Smooth muscle cell (in vitro differentiated cells): ENCODE results near the gene TRAPPC14. TPM values are rescaled to one million over a fixed set of nuclear protein-coding genes. Genes with fewer than 3 reads are reported as not detected.

Experiments used
- DNase-seq: peaks from one replicate; lab custom pipeline; 2025; ENCODE audit not compliant: unreplicated experiment; lab: John Stamatoyannopoulos, UW
- H2AFZ ChIP-seq: fragments of 200-600 bp; sonication (generic); 2 replicates; pipeline ENCODE4 v1.6.0; 2016; ENCODE audit warnings: antibody characterized with exemption, low read depth, mild to moderate bottlenecking
- H3F3A ChIP-seq: fragments of 200-600 bp; sonication (generic); 2 replicates; pipeline ENCODE4 v1.6.0; 2017; ENCODE audit warnings: antibody characterized with exemption, low read depth
- H3K27ac ChIP-seq: fragments of 200-600 bp; sonication (generic); 2 replicates; pipeline ENCODE4 v1.5.1; 2016; ENCODE audit warnings: low read depth, mild to moderate bottlenecking
- H3K27me3 ChIP-seq: fragments of 200-600 bp; sonication (generic); 2 replicates; pipeline ENCODE4 v1.6.1; 2016; ENCODE audit warnings: low read depth, mild to moderate bottlenecking
- H3K36me3 ChIP-seq: fragments of 200-600 bp; sonication (generic); 2 replicates; pipeline ENCODE4 v1.5.1; 2016; ENCODE audit warnings: low read depth
- H3K4me1 ChIP-seq: fragments of 200-600 bp; sonication (generic); 2 replicates; pipeline ENCODE4 v1.5.1; 2016; ENCODE audit warnings: low read depth
- H3K4me2 ChIP-seq: fragments of 200-600 bp; sonication (generic); 2 replicates; pipeline ENCODE4 v1.6.0; 2016; ENCODE audit warnings: mild to moderate bottlenecking
- H3K4me3 ChIP-seq: fragments of 200-600 bp; sonication (generic); 2 replicates; pipeline ENCODE4 v1.5.1; 2016; ENCODE audit warnings: mild to moderate bottlenecking
- H3K79me2 ChIP-seq: fragments of 200-600 bp; sonication (generic); 2 replicates; pipeline ENCODE4 v1.6.0; 2016; ENCODE audit warnings: low read depth, mild to moderate bottlenecking
- H3K9ac ChIP-seq: fragments of 200-600 bp; sonication (generic); 2 replicates; pipeline ENCODE4 v1.6.0; 2016; ENCODE audit warnings: low read depth
- H3K9me3 ChIP-seq: fragments of 200-600 bp; sonication (generic); replicated peaks from 2 replicates; pipeline ENCODE4 v1.5.1; 2016; ENCODE audit warnings: low read depth
- H4K20me1 ChIP-seq: fragments of 200-600 bp; sonication (generic); 2 replicates; pipeline ENCODE4 v1.6.0; 2016; ENCODE audit warnings: low read depth
- WGBS: methylation state at CpG from one replicate; pipeline ENCODE4 v1.1.7; 2016; ENCODE audit warnings: low lambda C conversion rate; 5-methylcytosine and 5-hydroxymethylcytosine counted together
- polyA plus RNA-seq: library from polyadenylated mRNA; unstranded; fragments of >200 nt; fragmentation: Nextera tagmentation; extraction: Ambion mirVana; gene quantifications from 2 replicates; pipeline ENCODE4 v1.2.1, GENCODE V29; 2016
- total RNA-seq: library from RNA; depleted of rRNA; stranded (reverse); fragments of >200 nt; gene quantifications from 2 replicates; pipeline ENCODE4 v1.2.3, GENCODE V29; 2014
- TF ChIP-seq, protein P1 (sequence below): fragments of 200-600 bp; sonication (generic); IDR thresholded peaks from 2 replicates; pipeline ENCODE4 v1.5.1; 2017; ENCODE audit warnings: borderline replicate concordance, mild to moderate bottlenecking, antibody characterized with exemption; ENCODE audit not compliant: insufficient read depth, poor library complexity, severe bottlenecking

The TRAPPC14 gene
- total and polyA plus RNA-seq, 2 experiments from 2014 or later, result 5.4 to 7.0 TPM

DNA sequence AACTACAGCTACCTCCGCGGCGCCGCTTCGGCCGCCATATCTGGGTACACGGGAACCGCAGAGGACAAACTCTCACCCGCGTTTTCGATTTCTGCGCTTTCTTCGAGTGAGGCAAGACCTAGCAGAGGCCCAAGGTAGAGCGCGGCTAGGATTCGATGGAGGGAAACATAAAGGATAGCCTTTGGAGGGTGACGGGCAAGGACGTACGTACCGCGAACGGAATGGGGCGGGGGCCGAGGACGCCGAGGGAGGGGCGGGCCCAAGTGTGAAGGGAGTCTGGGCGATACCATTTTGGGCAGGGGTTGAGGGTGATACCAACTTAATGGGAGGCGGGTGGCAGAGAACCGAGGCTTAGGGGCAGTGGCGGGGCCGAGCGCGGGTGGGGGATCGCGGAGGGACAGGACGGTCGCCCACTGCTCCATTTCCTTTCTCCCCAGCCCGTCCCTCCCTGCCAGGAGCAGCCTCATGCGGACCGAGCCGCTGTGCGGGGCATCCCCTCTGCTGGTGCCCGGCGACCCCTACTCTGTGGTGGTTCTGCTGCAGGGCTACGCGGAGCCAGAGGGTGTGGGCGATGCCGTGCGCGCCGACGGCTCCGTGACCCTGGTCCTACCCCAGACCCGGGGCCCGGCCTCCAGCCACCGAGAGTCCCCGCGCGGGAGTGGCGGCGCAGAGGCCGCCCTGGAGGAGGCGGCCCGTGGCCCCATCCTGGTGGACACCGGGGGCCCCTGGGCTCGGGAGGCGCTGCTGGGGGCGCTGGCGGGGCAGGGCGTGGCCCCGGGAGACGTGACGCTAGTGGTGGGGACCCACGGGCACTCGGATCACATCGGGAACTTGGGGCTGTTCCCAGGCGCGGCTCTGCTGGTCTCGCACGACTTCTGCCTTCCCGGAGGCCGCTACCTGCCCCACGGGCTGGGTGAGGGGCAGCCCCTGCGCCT is 31.3 kb downstream of the TRAPPC14 start, which contains the start of gene MBLAC1:
TSS of gene MBLAC1 (plus strand) at position 37 of the 935 bp plus-strand sequence. CDS start at position 466, 429 bp downstream.
- Histone ChIP-seq H2AFZ (peak within 1 kb of the TSS; percentile 99), H3K4me1 (peaks cover 5% of the 10 kb centered on the region), H3K9ac (peak within 1 kb of the TSS; percentile 95), H3K36me3 (no peaks in the 10 kb centered on the region), H3K4me2 (peak within 1 kb of the TSS; percentile 97), H3F3A (peaks cover 6% of the 10 kb centered on the region), H3K9me3 (no peaks in the 10 kb centered on the region), H3K79me2 (no peaks in the 10 kb centered on the region), H3K4me3 (peak within 1 kb of the TSS; percentile 98), H3K27me3 (no peaks in the 10 kb centered on the region), H4K20me1 (no peaks in the 10 kb centered on the region), H3K27ac (peak within 1 kb of the TSS; percentile 95)
- DNase-seq, result peak; percentile 62
- TF ChIP-seq, protein P1, sequence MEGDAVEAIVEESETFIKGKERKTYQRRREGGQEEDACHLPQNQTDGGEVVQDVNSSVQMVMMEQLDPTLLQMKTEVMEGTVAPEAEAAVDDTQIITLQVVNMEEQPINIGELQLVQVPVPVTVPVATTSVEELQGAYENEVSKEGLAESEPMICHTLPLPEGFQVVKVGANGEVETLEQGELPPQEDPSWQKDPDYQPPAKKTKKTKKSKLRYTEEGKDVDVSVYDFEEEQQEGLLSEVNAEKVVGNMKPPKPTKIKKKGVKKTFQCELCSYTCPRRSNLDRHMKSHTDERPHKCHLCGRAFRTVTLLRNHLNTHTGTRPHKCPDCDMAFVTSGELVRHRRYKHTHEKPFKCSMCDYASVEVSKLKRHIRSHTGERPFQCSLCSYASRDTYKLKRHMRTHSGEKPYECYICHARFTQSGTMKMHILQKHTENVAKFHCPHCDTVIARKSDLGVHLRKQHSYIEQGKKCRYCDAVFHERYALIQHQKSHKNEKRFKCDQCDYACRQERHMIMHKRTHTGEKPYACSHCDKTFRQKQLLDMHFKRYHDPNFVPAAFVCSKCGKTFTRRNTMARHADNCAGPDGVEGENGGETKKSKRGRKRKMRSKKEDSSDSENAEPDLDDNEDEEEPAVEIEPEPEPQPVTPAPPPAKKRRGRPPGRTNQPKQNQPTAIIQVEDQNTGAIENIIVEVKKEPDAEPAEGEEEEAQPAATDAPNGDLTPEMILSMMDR, result no peak
- under 1% methylated on average over 54 of the region's 85 CpGs for WGBS

DNA sequence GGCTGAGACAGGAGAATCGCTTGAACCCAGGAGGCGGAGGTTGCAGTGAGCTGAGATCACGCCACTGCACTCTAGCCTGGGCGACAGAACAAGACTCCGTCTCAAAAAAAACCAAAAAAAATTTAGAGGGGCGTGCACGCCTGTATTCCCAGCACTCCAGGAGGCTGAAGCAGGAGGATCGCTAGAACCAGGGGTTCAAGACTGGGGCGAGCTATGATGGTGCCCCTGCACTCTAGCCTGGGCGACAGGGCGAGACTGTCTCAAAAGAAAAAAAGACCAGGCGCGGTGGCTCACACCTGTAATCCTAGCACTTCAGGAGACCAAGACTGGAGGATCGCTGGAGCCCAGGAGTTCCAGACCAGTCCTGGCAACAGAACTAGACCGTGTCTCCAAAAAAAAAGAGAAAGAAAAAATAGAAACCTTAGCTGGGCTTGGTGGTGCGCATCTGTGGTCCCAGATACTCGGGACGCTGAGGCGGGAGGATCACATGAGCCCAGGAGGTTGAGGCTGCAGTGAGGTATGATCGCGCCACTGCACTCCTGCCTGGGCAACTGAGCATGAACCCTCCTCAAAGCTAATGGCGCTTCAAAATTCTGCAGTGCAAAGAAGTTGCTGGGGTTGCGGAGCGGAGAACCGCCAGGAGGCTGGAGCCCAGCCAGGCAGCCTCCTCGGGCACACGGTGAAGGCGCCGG is 32.1 kb downstream of the TRAPPC14 start:
- Histone ChIP-seq H3K9ac (peak overlapping the region; percentile 95), H3K9me3 (no peaks in the 10 kb centered on the region), H3K79me2 (peaks cover 2% of the 10 kb centered on the region), H3K27ac (peak overlapping the region; percentile 95), H4K20me1 (no peaks in the 10 kb centered on the region), H3K36me3 (no peaks in the 10 kb centered on the region), H3K4me3 (peak overlapping the region; percentile 98), H2AFZ (peak overlapping the region; percentile 99), H3F3A (peaks cover 6% of the 10 kb centered on the region), H3K27me3 (no peaks in the 10 kb centered on the region), H3K4me1 (peaks cover 5% of the 10 kb centered on the region), H3K4me2 (peak overlapping the region; percentile 97)
- 18% methylated on average over 29 of the region's 29 CpGs for WGBS
- TF ChIP-seq, protein P1, result no peak
- no peak for DNase-seq

DNA sequence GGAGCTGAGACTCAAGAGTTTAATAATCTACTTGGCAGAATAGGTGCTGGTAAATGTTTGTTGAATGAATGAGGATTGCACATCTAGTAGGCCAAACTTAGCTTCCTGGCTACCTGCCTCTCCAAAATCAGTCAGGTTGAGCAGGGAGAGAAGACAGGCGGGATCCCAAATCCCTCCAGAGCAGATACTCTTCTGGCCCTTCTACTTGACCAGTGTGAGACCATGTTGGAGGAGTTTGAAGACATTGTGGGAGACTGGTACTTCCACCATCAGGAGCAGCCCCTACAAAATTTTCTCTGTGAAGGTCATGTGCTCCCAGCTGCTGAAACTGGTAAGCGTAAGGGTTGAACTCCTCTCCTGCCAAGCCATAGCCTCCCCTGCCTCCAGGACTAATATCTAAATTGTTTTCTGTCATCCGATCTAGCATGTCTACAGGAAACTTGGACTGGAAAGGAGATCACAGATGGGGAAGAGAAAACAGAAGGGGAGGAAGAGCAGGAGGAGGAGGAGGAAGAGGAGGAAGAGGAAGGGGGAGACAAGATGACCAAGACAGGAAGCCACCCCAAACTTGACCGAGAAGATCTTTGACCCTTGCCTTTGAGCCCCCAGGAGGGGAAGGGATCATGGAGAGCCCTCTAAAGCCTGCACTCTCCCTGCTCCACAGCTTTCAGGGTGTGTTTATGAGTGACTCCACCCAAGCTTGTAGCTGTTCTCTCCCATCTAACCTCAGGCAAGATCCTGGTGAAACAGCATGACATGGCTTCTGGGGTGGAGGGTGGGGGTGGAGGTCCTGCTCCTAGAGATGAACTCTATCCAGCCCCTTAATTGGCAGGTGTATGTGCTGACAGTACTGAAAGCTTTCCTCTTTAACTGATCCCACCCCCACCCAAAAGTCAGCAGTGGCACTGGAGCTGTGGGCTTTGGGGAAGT is 34.0 kb downstream of the TRAPPC14 start:
- Histone ChIP-seq H3K36me3 (no peaks in the 10 kb centered on the region), H3K27me3 (no peaks in the 10 kb centered on the region), H3K9ac (no peak overlapping the region), H3K27ac (no peak overlapping the region), H3K79me2 (peaks cover 10% of the 10 kb centered on the region), H3F3A (peaks cover 9% of the 10 kb centered on the region), H3K4me2 (no peak overlapping the region), H3K4me1 (peaks cover 9% of the 10 kb centered on the region), H2AFZ (no peak overlapping the region), H3K9me3 (no peaks in the 10 kb centered on the region), H4K20me1 (no peaks in the 10 kb centered on the region), H3K4me3 (no peak overlapping the region)
- no peak for DNase-seq
- TF ChIP-seq, protein P1, result no peak
- 96% methylated on average over 4 of the region's 4 CpGs for WGBS
